Activated T-helper 1 cell treated with anti-CD3 and anti-CD28 coated beads, Interleukin-12 subunit alpha, Interleukin-12 subunit beta, Interleukin-2, Interleukin-4 antibody, amounts not matched to agents 30 ng/mL and 10 ng/mL and 1 ng/mL, durations not matched to agents 14 hours and 24 hours and 36 hours (primary cell): ENCODE measurements around the gene LPIN1. TPM values are rescaled to one million over a fixed set of nuclear protein-coding genes. Genes with fewer than 3 reads are reported as not detected.
A peak's percentile ranks its signal among the peaks of the same experiment; 100 is the strongest.

ENCODE experiments used
- DNase-seq: peaks from one replicate; pipeline ENCODE4 v3.0.0; 2021; ENCODE audit warnings: low spot score
- H3K27ac Mint-ChIP-seq: one replicate; pipeline ENCODE4 v1.8.0; 2021; ENCODE audit warnings: mild to moderate bottlenecking, mixed read lengths
- H3K27me3 Mint-ChIP-seq: one replicate; pipeline ENCODE4 v1.8.0; 2022; ENCODE audit warnings: mild to moderate bottlenecking, moderate library complexity, mixed read lengths; ENCODE audit not compliant: insufficient read depth
- H3K36me3 Mint-ChIP-seq: one replicate; pipeline ENCODE4 v1.8.0; 2021; ENCODE audit warnings: low read depth, mixed read lengths
- H3K4me1 Mint-ChIP-seq: one replicate; pipeline ENCODE4 v1.8.0; 2021; ENCODE audit warnings: low read depth, mixed read lengths
- H3K4me3 Mint-ChIP-seq: one replicate; pipeline ENCODE4 v1.8.0; 2021; ENCODE audit warnings: mild to moderate bottlenecking, moderate library complexity, mixed read lengths
- H3K9me3 Mint-ChIP-seq: one replicate; pipeline ENCODE4 v1.8.0; 2021; ENCODE audit warnings: mixed read lengths
- intact Hi-C: fragments of 100-400 bp; cut with micrococcal nuclease; formaldehyde crosslinking; loops from one replicate; pipeline ENCODE4 v1.15.1; 2024
- total RNA-seq: library from RNA; stranded (reverse); gene quantifications from 2 replicates; pipeline ENCODE4 v1.2.3, GENCODE V29; 2022

Gene LPIN1
- total RNA-seq, 1 donor from 2014 or later, result 49.5 TPM

- peaks cover 53% of the 10 kb centered on the region for H3K36me3 Mint-ChIP-seq
- H3K4me3 Mint-ChIP-seq, result no peak overlapping the region
- peaks cover 54% of the 10 kb centered on the region for H3K4me1 Mint-ChIP-seq
- no peaks in the 10 kb centered on the region for H3K9me3 Mint-ChIP-seq
- H3K27ac Mint-ChIP-seq, result peak overlapping the region; percentile 52
- H3K27me3 Mint-ChIP-seq, result no peaks in the 10 kb centered on the region
- intact Hi-C loops, result loop anchor here (5.0 kb wide), 1 partner anchor 645 kb away; a partner anchor contains a TSS
- no peak for DNase-seq
Measured at GRCh38 chr2:11777066-11777782, 30.8 kb downstream of the LPIN1 start.

GRCh38 chr2:11777886-11778415 lies 31.5 kb downstream of the LPIN1 start:
- Mint-ChIP-seq H3K4me1 (peaks cover 54% of the 10 kb centered on the region), H3K4me3 (peak overlapping the region; percentile 76), H3K27ac (peak overlapping the region; percentile 52), H3K9me3 (no peaks in the 10 kb centered on the region), H3K36me3 (peaks cover 57% of the 10 kb centered on the region), H3K27me3 (no peaks in the 10 kb centered on the region)
- intact Hi-C loops, result loop anchor here (5.0 kb wide), 1 partner anchor 646 kb away; a partner anchor contains a TSS
- DNase-seq, result no peak

- DNase-seq, result no peak
- Mint-ChIP-seq H3K27me3 (no peaks in the 10 kb centered on the region), H3K4me1 (peaks cover 53% of the 10 kb centered on the region), H3K36me3 (peaks cover 58% of the 10 kb centered on the region), H3K9me3 (no peaks in the 10 kb centered on the region), H3K4me3 (peak overlapping the region; percentile 76), H3K27ac (peak overlapping the region; percentile 80)
- intact Hi-C loops, result loop anchor here (5.0 kb wide), 1 partner anchor 646 kb away; a partner anchor contains a TSS
Measured at GRCh38 chr2:11778416-11778815, 32.0 kb downstream of the LPIN1 start.

GRCh38 chr2:11778923-11779757 lies 32.7 kb downstream of the LPIN1 start:
- peak overlapping the region; percentile 80 for H3K27ac Mint-ChIP-seq
- intact Hi-C loops, result loop anchor here (1.0 to 5.0 kb wide), 5 partner anchors 25 to 647 kb away; partner anchors contain the start of gene LPIN1
- no peaks in the 10 kb centered on the region for H3K9me3 Mint-ChIP-seq
- peak; percentile 75 for DNase-seq
- H3K4me1 Mint-ChIP-seq, result peaks cover 46% of the 10 kb centered on the region
- H3K36me3 Mint-ChIP-seq, result peaks cover 51% of the 10 kb centered on the region
- no peaks in the 10 kb centered on the region for H3K27me3 Mint-ChIP-seq
- H3K4me3 Mint-ChIP-seq, result peak overlapping the region; percentile 76

GRCh38 chr2:11781602-11782001 lies 35.2 kb downstream of the LPIN1 start:
- no peaks in the 10 kb centered on the region for H3K9me3 Mint-ChIP-seq
- peaks cover 55% of the 10 kb centered on the region for H3K36me3 Mint-ChIP-seq
- peaks cover 27% of the 10 kb centered on the region for H3K4me1 Mint-ChIP-seq
- no peaks in the 10 kb centered on the region for H3K27me3 Mint-ChIP-seq
- no peak overlapping the region for H3K4me3 Mint-ChIP-seq
- no peak for DNase-seq
- intact Hi-C loops, result no loop called here
- H3K27ac Mint-ChIP-seq, result no peak overlapping the region

- H3K27ac Mint-ChIP-seq, result no peak overlapping the region
- no peaks in the 10 kb centered on the region for H3K27me3 Mint-ChIP-seq
- H3K36me3 Mint-ChIP-seq, result peaks cover 53% of the 10 kb centered on the region
- peaks cover 5% of the 10 kb centered on the region for H3K4me1 Mint-ChIP-seq
- no peak for DNase-seq
- intact Hi-C loops, result loop anchor here (2.0 kb wide), 1 partner anchor 1223 kb away; no protein-coding TSS in a partner anchor
- H3K9me3 Mint-ChIP-seq, result no peaks in the 10 kb centered on the region
- no peak overlapping the region for H3K4me3 Mint-ChIP-seq
Measured at GRCh38 chr2:11784280-11784679, 37.8 kb downstream of the LPIN1 start.

GRCh38 chr2:11784747-11785610 lies 38.5 kb downstream of the LPIN1 start:
- Mint-ChIP-seq H3K27ac (no peak overlapping the region), H3K4me3 (no peak overlapping the region), H3K27me3 (no peaks in the 10 kb centered on the region), H3K4me1 (no peaks in the 10 kb centered on the region), H3K9me3 (no peaks in the 10 kb centered on the region), H3K36me3 (peaks cover 52% of the 10 kb centered on the region)
- intact Hi-C loops, result loop anchor here (1.0 to 2.0 kb wide), 2 partner anchors 92 to 1222 kb away; no protein-coding TSS in a partner anchor
- DNase-seq, result peak; percentile 18

- intact Hi-C loops, result loop anchor here (1.0 to 2.0 kb wide), 2 partner anchors 92 to 1221 kb away; no protein-coding TSS in a partner anchor
- no peak for DNase-seq
- Mint-ChIP-seq H3K4me3 (no peak overlapping the region), H3K27ac (no peak overlapping the region), H3K27me3 (no peaks in the 10 kb centered on the region), H3K9me3 (no peaks in the 10 kb centered on the region), H3K4me1 (no peaks in the 10 kb centered on the region), H3K36me3 (peaks cover 52% of the 10 kb centered on the region)
Measured at GRCh38 chr2:11785611-11785940, 39.1 kb downstream of the LPIN1 start.

GRCh38 chr2:11786191-11786590 lies 39.8 kb downstream of the LPIN1 start:
- no peaks in the 10 kb centered on the region for H3K9me3 Mint-ChIP-seq
- no peak overlapping the region for H3K27ac Mint-ChIP-seq
- no peak for DNase-seq
- intact Hi-C loops, result no loop called here
- H3K4me1 Mint-ChIP-seq, result no peaks in the 10 kb centered on the region
- peaks cover 53% of the 10 kb centered on the region for H3K36me3 Mint-ChIP-seq
- no peaks in the 10 kb centered on the region for H3K27me3 Mint-ChIP-seq
- no peak overlapping the region for H3K4me3 Mint-ChIP-seq

GRCh38 chr2:11786592-11786991 lies 40.2 kb downstream of the LPIN1 start:
- no peaks in the 10 kb centered on the region for H3K9me3 Mint-ChIP-seq
- H3K4me1 Mint-ChIP-seq, result no peaks in the 10 kb centered on the region
- no peak overlapping the region for H3K27ac Mint-ChIP-seq
- no peak overlapping the region for H3K4me3 Mint-ChIP-seq
- peaks cover 53% of the 10 kb centered on the region for H3K36me3 Mint-ChIP-seq
- no peaks in the 10 kb centered on the region for H3K27me3 Mint-ChIP-seq
- no peak for DNase-seq
- intact Hi-C loops, result no loop called here

GRCh38 chr2:11787991-11788390 lies 41.6 kb downstream of the LPIN1 start:
- no peaks in the 10 kb centered on the region for H3K27me3 Mint-ChIP-seq
- no peak overlapping the region for H3K27ac Mint-ChIP-seq
- no peak overlapping the region for H3K4me3 Mint-ChIP-seq
- H3K9me3 Mint-ChIP-seq, result no peaks in the 10 kb centered on the region
- no peaks in the 10 kb centered on the region for H3K4me1 Mint-ChIP-seq
- DNase-seq, result no peak
- intact Hi-C loops, result no loop called here
- peaks cover 55% of the 10 kb centered on the region for H3K36me3 Mint-ChIP-seq

- no peaks in the 10 kb centered on the region for H3K9me3 Mint-ChIP-seq
- no peaks in the 10 kb centered on the region for H3K4me1 Mint-ChIP-seq
- peaks cover 59% of the 10 kb centered on the region for H3K36me3 Mint-ChIP-seq
- no peaks in the 10 kb centered on the region for H3K27me3 Mint-ChIP-seq
- H3K4me3 Mint-ChIP-seq, result no peak overlapping the region
- DNase-seq, result no peak
- H3K27ac Mint-ChIP-seq, result no peak overlapping the region
- intact Hi-C loops, result no loop called here
Measured at GRCh38 chr2:11788461-11789124, 42.2 kb downstream of the LPIN1 start.
